Heart left ventricle (tissue), 13 donors: ENCODE data around the gene TANGO2.

Source experiments
- POLR2A ChIP-seq, 2 donors: fragments of 450-650 bp; IDR thresholded peaks; one replicate each; pipeline ENCODE4 v1.6.1; 2017; ENCODE audit warnings: antibody characterized with exemption in 2 of 2, mild to moderate bottlenecking in 2 of 2, moderate library complexity in 2 of 2
- TF ChIP-seq, protein P1 (sequence below), 12 donors: fragments of 200-600 bp; sonication (generic) in 4 of 12; IDR thresholded peaks; one replicate each; pipeline versions ENCODE4 v1.5.0 to v1.8.0; 2018 to 2022; ENCODE audit warnings: antibody characterized with exemption in 12 of 12, mild to moderate bottlenecking in 5 of 12
- donor health status: ischemic (EF 13 %, LVEDD 7.1; RV severe dilation, severe dysfunction).
- donor health status: DM: no; HTN: yes; CAD: no.
- donor health status: DM: no; HTN: no; CAD: no.
- donor health status: ischemic (EF 25% LVEDD 6.9; RV normal size, moderate dysfunction).
- donor health status: ischemic (EF 25% LVEDD 5.7; RV mildly dilated, moderate dysfunction).
- donor health status: ischemic (EF 35%, LVEDD 5.7; RV mildly dilated, moderate dysfunction).
- donor health status: nonischemic (EF 11% LVEDD 7.7; RV severe dilation, severe dysfunction).
- donor health status: DM: yes; HTN: yes; CAD: no.
- donor health status: PGD.
- donor health status: ischemic (EF 29% LVEDD 5.4; RV normal size, mild dysfunction).
- donor health status: nonischemic (EF 23%, LVEDD 6.1; RV moderate dilation, normal function).

DNA sequence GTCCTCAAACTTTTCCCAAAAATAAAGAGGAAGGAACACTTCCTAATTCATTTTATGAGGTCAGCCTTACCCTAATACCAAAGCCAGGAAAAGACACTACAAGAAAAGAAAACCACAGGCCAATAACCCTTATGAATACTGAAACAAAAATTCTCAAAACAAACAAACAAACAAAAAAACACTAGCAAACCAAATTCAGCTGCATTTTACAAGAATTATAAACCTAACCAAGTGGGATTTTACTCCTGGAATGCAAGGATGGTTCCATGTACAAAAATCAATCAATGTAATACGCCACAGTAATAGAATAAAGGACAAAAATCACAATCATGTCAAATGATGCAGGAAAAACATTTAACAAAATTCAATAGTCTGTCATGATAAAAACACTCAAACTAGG lies 17.6 kb upstream of the TANGO2 start:
- TF ChIP-seq, protein P1, sequence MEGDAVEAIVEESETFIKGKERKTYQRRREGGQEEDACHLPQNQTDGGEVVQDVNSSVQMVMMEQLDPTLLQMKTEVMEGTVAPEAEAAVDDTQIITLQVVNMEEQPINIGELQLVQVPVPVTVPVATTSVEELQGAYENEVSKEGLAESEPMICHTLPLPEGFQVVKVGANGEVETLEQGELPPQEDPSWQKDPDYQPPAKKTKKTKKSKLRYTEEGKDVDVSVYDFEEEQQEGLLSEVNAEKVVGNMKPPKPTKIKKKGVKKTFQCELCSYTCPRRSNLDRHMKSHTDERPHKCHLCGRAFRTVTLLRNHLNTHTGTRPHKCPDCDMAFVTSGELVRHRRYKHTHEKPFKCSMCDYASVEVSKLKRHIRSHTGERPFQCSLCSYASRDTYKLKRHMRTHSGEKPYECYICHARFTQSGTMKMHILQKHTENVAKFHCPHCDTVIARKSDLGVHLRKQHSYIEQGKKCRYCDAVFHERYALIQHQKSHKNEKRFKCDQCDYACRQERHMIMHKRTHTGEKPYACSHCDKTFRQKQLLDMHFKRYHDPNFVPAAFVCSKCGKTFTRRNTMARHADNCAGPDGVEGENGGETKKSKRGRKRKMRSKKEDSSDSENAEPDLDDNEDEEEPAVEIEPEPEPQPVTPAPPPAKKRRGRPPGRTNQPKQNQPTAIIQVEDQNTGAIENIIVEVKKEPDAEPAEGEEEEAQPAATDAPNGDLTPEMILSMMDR (IDR thresholded peaks at IDR 0.05): no peak
- TF ChIP-seq POLR2A (IDR thresholded peaks at IDR 0.05): no peak
